ENCODE results near the gene SLX4IP.

SLX4IP gene

DNA sequence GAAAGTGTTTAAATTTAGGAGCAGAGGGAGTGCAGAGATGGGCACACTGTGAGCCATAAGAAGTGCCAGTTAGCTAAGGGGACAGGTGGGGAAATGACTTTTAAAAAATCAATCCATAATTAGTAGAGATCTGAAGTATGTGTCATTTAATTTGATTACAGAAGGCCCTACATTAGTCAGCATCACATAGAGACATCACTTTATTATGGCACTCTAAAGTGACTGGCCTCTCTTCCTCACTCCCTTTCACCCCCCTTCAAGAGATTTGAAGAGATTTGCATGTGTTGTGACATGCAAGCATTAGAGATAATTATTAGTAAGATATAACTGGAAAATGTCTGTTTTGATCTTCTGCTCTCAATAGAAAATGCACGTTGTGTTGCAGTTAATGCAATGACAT lies 86.7 kb downstream of the SLX4IP start:
- DNase-seq (ENCODE audit: low read depth): no peak

- no peak for DNase-seq (ENCODE audit: low read depth)
These were observed 87.2 kb downstream of the SLX4IP start for GRCh38 chr20:10522328-10522727.

DNA sequence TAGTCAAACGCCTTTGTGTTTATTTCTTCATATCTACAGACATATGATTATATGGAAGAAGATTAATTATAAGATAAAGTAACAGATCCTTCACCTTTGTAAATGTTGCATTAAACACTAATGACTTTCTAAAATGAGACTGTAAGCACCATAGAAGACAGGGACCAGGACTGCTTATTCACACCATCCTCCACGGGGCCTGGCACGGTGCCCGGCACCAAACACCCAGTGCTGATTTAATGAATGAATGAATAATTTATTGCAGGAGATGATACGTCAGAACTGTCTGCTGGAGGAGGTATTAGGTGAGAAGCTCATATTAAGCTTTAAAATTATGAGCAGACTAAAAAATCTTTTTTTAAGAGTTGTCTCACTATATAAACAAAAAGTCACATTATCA lies 88.3 kb downstream of the SLX4IP start:
- DNase-seq (ENCODE audit: low read depth): no peak

GRCh38 chr20:10524034-10524476 lies 89.0 kb downstream of the SLX4IP start:
- no peak for DNase-seq (ENCODE audit: low read depth)

DNA sequence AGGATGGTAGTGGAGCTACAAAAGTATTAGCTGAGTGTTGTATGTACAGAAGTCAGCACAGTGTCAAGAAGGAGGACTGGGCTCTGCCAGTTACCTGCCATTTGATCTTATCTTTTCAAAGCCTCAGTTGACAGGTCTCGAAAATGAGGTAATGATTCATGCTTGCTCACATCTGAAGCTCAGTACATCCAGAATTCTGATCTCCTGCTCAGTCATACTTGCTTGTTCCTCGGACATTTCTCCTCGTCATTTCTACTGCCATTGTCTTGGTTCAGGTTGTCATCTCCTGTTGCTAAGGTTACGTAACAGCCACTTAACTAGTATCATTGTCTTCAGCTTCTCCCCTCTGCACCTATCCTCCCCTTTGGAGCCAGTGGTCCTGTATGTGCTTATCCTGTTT lies 89.5 kb downstream of the SLX4IP start:
- peak; percentile 77 for DNase-seq (ENCODE audit: low read depth)

- DNase-seq (ENCODE audit: low read depth): no peak
These were observed 92.7 kb downstream of the SLX4IP start for GRCh38 chr20:10527781-10528180.

GRCh38 chr20:10530883-10531282 lies 95.8 kb downstream of the SLX4IP start:
- no peak for DNase-seq (ENCODE audit: low read depth)

DNA sequence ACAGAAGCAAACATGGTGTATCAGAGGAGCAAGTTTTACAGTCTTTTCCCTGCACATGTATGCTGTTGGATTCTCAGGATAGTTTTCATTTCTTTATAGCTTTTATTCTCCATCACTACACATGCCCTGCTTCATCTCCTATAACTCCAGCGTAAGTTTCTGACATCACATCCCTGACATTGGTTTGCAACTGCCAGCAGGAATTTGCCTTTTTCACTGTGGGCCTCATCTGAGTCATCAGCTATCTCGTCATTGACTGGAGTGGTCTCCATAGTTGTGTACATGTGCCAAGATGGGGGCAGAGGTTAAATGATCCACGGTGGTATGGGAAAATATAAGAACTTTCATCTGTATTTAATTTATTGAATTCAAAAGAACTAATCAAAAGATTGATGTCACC lies 96.7 kb downstream of the SLX4IP start:
- peak; percentile 60 for DNase-seq (ENCODE audit: low read depth)

- DNase-seq (ENCODE audit: low read depth): no peak
These were observed 97.3 kb downstream of the SLX4IP start for GRCh38 chr20:10532361-10532760.

GRCh38 chr20:10536531-10536930 lies 101.4 kb downstream of the SLX4IP start:
- no peak for DNase-seq (ENCODE audit: low read depth)

- DNase-seq (ENCODE audit: low read depth): peak; percentile 75
These were observed 102.9 kb downstream of the SLX4IP start for GRCh38 chr20:10537850-10538480.

DNA sequence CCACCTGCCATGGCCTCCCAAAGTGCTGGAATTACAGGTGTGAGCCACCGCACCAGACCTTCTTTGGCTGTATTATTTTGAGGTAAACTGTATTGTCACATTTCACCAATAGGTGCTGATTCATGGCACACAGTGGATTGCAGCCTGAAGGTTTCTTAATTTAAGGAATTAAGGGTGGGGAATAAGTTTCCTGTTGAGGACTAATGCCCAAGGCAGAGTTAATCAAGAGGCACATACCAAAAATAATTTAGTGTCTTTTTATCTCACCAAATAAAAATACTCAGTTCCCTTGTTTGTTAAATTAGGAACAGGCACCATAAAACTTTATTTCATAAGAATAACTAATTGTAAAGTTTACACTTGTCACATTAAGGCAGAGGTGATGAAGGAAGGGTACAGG lies 103.7 kb downstream of the SLX4IP start:
- no peak for DNase-seq (ENCODE audit: low read depth)

- no peak for DNase-seq (ENCODE audit: low read depth)
These were observed 104.9 kb downstream of the SLX4IP start for GRCh38 chr20:10539818-10540553.

DNA sequence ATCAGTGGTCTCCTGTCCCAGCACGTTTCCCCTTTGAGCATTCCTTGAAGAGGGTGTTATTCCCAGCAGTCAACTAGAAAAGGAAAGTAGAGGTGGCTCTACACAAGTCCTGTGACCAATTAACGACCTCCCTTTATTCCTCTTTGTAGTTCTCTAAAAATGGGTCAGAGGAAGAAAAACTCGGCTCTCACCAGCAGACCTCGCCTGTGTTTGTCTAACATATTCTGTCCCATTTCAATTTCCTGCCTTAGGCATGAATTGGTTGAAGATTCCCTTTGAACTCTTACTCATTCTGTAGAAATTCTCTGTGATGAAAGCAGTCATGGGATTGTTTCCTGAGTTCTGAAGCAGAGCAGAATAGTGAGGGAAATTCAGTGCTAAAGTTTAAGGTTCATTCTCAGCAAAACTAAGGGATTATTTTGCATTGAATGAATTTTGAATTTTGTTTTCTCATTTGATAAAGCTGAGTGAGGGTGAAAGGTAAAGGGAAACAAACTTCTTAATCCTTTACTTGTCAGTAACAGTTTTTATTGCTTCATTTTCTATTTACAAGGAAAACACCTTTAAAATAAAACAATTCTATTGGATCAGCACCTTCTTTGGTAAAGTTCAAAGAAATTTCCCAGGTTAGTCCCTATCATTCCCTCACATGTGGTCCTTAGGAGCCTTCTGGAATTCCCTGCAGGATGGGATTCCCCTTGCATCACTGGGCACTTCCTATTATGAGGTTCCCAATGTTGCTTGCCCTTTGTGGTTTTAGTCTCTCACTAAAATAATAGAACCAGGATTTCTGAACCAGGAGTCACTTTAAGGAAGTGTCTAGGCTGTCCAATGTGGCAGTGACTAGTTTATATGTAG lies 105.8 kb downstream of the SLX4IP start:
- peak; percentile 93 for DNase-seq (ENCODE audit: low read depth)

GRCh38 chr20:10541668-10542411 lies 106.7 kb downstream of the SLX4IP start:
- DNase-seq (ENCODE audit: low read depth): no peak

GRCh38 chr20:10542442-10542841 lies 107.3 kb downstream of the SLX4IP start:
- DNase-seq (ENCODE audit: low read depth): no peak

- DNase-seq (ENCODE audit: low read depth): no peak
These were observed 108.4 kb downstream of the SLX4IP start for GRCh38 chr20:10543480-10543879.

DNA sequence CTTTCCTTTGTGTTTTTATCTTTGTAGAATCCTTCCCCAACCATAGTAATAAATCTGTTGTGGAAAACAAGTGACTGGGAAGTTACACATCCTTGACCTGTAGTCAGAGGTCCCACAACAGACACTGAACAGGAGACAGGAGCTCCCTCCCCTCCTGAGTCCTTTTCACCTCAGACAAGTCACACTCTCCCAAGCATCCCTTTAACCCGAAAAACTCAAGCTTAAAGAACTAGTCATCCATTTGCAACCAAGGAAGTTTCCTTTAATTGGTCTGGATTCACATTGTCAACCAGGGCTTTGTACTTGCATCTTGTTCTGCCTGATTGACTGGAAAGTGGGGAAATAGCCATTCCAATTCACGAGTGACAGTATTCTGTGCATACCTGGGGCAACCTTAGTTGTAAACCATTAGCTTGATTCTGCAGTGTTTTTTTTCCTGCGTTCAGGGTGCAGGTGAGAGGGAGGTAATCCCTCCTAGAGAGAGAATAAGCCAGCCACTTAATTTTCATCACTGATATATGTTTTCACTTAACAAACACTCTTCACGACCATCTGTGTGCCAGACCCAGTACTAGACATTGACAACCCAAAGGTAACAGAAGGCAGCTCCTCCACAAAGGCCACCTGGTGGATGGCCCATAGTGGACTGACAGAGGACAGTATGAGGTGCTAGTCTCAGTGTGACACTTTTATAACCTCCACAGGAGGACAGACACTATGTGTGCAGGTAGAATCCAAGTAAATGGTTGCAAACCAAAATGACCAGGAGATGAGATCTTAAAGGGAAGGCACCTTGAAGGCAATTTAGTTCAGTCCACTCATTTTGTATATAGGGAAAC lies 112.4 kb downstream of the SLX4IP start:
- DNase-seq (ENCODE audit: low read depth): no peak

DNA sequence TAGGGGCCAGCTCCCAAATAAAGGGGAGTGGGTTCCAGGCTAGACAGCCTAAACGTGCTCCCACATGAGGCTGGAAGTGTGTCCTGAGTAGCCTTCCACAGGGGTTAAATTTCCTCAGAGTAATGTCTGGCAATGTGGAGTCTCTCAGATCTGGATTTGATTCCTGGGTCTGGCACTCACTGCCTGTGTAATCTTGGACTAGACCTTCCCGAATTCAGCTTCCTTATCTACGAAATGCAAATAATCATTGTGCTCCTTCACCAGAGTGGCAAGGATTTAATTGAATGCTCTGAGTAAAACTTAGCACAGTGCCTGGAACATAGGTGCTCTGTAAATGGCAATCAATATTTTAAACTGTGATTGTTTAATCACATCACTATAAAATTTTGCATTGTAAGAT lies 114.4 kb downstream of the SLX4IP start:
- no peak for DNase-seq (ENCODE audit: low read depth)

GRCh38 chr20:10550204-10551118 lies 115.4 kb downstream of the SLX4IP start:
- DNase-seq (ENCODE audit: low read depth): no peak

Data from ELR (cell line).